Keratinocyte (primary cell): Measurements from ENCODE around the gene ELFN2.

Experiments used
- CTCF ChIP-seq, 3 experiments: IDR thresholded peaks in 1 of 3; conservative IDR thresholded peaks in 1 of 3; optimal IDR thresholded peaks in 1 of 3; 2 replicates in 2 of 3; 3 replicates in 1 of 3; pipeline versions ENCODE3 to v1.5.1; 2011; ENCODE audit warnings: low read length in 3 of 3, mild to moderate bottlenecking in 3 of 3, moderate library complexity in 2 of 3, control low read depth in 1 of 3, inconsistent platforms in 1 of 3; ENCODE audit not compliant: insufficient read depth in 2 of 3; ENCODE audit errors: extremely low read depth in 1 of 3
- EZH2 ChIP-seq: IDR thresholded peaks from one replicate; pipeline ENCODE4 v1.6.1; 2012; ENCODE audit warnings: inconsistent platforms, mild to moderate bottlenecking, low read length, moderate library complexity

- TF ChIP-seq CTCF (optimal IDR thresholded peaks at IDR 0.05 in 1 of 3, IDR thresholded peaks at IDR 0.05 in 1 of 3, conservative IDR thresholded peaks at IDR 0.05 in 1 of 3; ENCODE audit: extremely low read depth in 1 of 3, insufficient read depth in 2 of 3, low read length in 3 of 3) (no peak), EZH2 (no peak)
Measured at GRCh38 chr22:37473437-37473946, 46.2 kb upstream of the ELFN2 start.
